Neural cell (in vitro differentiated cells): ENCODE results near the gene MEAK7.

Experiments used
- EZH2 ChIP-seq: fragments of 200-600, 300-800 bp; shearing (Covaris generic), sonication (generic); IDR thresholded peaks from 2 replicates; pipeline ENCODE4 v1.6.1; 2014; ENCODE audit warnings: antibody characterized with exemption, low read length, borderline replicate concordance, mild to moderate bottlenecking; ENCODE audit not compliant: insufficient read depth, poor library complexity, severe bottlenecking
- POLR2AphosphoS5 ChIP-seq: IDR thresholded peaks from 2 replicates; pipeline ENCODE4 v1.6.1; 2012

DNA sequence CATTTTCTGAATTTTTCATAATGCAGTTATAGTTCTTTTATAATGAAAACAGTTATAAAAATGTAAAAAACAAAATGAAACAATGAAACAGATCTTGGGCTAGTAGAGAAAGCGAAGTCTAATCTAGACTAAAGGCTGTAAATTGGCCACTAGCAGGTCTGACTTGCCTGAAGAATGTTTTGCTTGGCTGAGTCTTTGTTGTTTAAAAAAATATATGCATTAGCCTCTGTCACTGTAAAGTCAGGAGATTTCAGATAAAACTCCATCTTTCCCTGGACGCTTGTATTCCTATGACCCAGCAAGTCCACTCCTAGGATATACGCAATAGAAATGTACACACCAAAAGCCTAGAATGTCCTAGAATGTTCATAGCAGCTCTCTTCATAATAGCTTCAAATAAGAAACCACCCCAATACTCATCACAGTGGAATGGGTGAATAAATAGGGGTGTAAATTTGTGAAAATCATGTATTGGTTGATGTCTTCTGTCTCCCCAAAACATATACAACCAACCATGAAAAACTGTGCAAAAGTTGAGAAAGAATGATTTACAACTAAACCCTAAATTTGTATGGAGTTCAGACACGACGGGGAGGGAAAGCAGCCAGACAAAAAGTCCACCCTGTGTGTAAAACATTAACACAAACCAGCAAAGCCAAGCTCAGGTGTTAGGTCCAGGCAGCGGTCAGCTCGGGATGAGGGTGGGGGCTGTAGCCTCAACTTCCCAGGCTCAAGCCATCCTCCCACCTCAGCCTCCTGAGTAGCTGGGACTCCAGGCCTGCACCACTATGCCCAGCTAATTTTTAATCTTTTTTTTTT lies 37.7 kb upstream of the MEAK7 start:
- TF ChIP-seq POLR2AphosphoS5 = no peak
- no peak for TF ChIP-seq EZH2
